ENCODE measurements around the gene CACNA1D. TPM values are rescaled to one million over a fixed set of nuclear protein-coding genes. Genes with fewer than 3 reads are reported as not detected.

The CACNA1D gene
- total RNA-seq, 1 donor from 2014 or later: 13.0 TPM

DNA sequence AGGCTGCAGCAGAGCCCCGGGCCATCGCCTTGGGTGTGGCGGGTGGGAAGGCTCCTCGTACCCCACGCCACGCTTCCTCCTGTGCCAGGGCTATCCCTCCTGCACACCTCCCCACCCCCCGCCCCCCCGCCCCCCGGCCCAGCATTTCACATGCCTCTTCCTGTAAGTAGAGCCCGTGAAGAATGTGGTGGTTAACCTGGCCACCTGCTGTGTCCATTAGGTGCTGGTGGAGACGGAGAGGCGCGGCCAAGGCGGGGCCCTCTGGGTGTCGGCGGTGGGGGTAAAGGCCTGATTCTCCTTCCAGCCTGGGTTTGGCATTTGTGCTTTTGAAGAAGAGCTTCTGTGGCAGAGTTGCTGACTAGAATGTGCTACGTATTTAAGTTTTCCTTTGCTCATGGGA lies 224.1 kb downstream of the CACNA1D start:
- ATAC-seq: no peak
- intact Hi-C loops (cut with DNase I): no loop called here
- DNase-seq (ENCODE audit: low spot score): no peak

DNA sequence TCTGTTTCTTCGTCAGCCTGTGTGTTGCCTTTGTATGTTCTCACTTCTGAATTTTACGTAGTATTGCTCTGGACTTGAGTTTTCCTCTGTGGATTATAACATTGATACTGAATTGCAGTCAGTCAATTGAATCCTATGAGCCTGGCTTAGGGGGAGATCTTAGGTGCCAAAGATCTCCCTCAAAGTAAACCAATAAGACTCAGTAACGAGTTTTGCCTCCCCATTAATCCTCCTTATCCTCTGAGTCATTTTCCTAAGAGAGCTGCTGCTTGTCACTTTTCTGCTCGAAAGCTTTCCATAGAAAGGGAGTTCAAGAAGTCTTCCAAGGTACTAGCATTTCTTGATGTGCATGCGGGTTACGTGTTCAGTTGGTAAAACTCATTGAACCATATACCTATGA lies 225.4 kb downstream of the CACNA1D start:
- ATAC-seq (no peak), DNase-seq (ENCODE audit: low spot score) (no peak)
- intact Hi-C loops (cut with DNase I): no loop called here

DNA sequence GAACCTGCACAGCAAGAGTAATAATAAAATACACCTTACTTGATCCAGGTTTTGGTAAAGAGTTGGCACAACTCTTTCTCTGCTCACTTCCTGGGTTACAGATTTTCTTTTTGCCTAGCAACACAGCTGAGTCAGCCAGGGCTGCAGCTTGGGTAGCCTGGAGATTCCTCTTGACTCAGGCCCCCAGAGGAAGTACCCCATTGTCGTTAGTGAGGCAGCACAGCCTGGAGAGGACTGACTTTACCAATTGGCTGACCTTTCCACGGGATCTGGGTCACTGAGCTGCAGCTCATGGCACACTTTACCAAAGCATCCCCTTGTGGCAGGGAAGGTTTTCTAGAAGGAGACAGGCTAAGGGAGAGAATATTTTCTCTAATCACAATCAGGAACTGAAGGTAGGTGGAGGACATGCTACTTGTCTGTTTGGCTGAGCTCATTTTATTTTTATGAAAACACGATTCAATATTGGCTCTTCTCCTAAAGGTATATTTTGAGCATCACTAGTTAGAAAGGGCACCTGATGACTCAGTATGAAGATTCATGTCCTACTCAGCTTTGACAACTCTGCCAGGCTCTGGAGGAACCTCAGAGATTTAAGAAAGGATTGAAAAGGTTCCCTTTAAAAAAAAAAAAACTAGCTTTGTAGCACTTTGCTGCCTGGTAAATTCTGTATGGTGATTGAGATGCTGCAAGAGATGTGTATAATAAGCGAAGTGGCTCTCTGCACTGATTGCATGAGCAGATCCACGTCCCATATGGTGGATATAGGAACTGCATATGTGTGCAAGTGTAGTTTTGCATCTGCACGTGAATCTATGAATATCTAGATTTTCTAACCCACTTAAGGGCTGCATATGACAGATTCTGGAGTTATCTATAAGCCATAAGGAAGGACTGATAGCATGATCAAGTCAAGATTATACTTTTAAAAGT lies 227.0 kb downstream of the CACNA1D start:
- DNase-seq (ENCODE audit: low spot score) (no peak), ATAC-seq (no peak)
- intact Hi-C loops (cut with DNase I): no loop called here

DNA sequence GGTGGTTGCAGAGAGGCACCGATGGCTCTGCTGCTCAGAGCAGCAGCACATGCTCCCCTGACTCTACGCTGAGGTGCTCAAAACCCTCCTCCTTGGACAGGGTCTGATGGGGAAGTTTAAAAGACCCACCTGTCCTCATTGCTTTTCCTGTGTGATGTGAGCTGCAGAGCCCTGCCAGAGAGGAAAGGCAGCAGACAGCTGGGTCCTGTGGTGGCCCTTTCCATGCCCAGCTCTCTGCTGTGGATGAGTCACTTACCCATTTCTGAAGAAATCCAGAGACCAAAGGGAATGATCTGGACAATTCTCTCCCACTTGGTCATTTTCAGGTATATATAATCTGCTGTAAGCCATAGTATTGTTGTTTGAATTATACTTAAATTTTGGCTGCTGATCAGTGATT lies 230.2 kb downstream of the CACNA1D start:
- DNase-seq (ENCODE audit: low spot score): no peak
- intact Hi-C loops (cut with DNase I): no loop called here
- no peak for ATAC-seq

DNA sequence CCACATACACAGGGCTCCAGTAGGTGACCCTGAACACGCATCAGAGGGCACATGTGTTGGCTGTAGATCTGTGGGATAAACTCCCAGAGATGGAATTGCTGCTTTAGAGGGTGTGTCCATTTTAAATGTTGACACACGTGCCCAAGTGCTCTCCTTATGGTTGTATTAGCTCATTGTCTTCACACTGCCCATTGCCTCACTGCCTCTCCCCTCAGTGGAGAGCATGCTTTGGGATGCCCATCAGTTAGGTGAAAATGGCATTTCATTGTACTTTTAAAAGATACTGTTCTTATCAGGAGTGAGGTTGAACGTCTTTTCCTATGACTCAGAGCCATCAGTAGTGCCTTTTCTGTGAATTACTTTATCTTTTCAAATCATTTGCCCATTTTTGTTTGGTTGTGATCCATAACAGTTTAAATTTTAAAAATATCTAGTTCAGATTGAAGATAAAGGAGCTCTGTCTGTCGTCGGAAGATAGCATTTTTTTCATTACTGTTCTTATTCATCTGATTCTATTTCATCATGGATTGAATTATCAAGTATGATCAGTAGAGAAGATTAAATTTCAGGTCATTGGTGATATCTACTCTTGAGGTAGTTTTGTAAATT lies 231.1 kb downstream of the CACNA1D start:
- ATAC-seq (no peak), DNase-seq (ENCODE audit: low spot score) (no peak)
- intact Hi-C loops (cut with DNase I): no loop called here

DNA sequence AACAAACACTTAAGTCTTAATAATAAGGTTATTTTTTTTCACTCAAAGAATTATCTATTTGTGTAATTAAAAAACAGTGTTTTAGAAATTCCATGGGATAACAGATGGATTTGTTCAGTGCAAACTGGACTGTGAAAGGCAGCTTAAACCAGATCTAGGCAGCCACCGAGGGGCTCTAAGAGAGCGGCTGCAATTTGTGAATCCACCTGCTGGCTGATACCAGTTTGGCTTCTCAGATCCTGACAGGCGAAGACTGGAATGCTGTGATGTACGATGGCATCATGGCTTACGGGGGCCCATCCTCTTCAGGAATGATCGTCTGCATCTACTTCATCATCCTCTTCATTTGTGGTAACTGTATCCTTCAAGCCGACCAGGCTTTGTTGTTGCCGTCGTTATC lies 232.2 kb downstream of the CACNA1D start:
- DNase-seq (ENCODE audit: low spot score): no peak
- no peak for ATAC-seq
- intact Hi-C loops (cut with DNase I): no loop called here

DNA sequence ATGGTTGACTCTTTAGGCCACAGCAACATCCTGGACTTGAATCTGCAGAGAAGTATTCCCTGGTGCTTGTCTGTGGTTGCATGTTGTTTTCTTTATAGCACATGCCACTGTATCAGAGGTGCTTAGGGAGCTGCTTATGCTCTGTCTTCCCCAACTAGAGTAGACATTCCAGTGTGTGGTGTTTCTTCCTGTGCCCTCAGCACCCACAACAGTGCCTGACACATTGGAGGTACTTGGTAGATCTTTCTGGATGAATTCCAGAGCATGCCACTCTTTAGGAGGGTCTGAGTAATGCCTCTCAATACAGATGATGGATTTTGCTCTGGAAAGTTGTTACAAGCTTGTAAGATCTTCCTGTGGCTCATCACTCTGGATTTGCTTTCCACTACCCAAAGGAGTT lies 234.2 kb downstream of the CACNA1D start:
- no peak for ATAC-seq
- intact Hi-C loops (cut with DNase I): no loop called here
- DNase-seq (ENCODE audit: low spot score): no peak

DNA sequence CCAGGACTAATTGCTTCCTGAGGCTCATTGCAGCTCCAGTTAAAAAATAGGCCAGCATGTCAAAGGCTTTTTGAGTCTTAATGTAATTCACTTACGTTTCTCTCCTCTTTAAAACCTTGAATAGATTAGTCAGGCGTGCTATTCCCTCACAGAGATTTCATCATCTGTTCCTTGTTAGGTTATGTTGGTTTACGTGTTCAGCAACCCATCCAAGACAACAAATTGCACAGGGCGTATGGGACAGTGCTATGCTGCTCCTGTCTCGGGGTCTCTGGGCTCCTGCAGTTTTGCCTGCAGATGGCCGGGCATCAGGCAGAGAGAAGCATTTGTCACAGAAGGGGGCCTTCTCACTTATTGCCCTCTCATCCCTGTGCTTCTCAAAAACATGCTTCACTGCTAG lies 234.7 kb downstream of the CACNA1D start:
- intact Hi-C loops (cut with DNase I): no loop called here
- DNase-seq (ENCODE audit: low spot score): no peak

DNA sequence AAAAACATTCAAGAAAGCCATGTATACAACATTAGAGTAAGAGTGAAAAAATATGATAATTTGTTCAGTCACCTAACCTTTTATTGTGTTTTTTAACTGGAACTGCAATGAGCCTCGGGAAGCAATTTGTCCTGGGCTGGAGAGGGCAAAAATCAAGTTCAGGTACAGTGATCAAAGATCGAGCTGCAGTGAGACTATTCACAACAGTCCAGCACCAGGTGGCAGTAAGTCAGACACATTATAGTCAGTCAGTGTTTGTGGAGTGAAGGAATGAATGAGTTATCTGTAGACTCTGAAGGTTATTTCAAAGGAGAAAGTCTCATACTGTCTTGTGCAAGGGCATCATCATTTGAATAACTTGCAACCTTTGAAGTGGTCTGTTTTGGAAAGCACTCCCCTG lies 235.2 kb downstream of the CACNA1D start:
- intact Hi-C loops (cut with DNase I): no loop called here
- no peak for DNase-seq (ENCODE audit: low spot score)
- no peak for ATAC-seq

More for the DNA sequence above, 234.7 kb downstream of the CACNA1D start:
- no peak for ATAC-seq

DNA sequence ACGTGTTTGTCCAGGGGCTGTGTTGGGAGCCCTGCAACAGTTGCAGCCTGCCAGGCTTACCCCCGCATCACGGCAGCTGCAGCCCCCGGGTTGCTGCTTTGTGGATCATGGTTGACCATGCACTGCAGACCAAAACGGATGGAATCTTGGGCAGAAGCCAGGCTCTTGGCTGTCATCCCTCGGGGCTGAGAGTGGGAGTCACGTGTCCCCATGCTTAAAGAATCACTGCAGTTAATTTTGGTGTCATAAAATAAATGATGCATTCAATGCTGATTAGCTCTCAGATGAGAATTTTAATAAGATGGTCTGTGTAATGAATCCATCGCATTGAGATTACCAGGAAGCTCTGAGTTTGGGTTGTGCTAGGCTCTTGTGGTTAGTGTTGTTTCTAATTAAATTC lies 236.2 kb downstream of the CACNA1D start:
- DNase-seq (ENCODE audit: low spot score) (no peak), ATAC-seq (no peak)
- intact Hi-C loops (cut with DNase I): no loop called here

DNA sequence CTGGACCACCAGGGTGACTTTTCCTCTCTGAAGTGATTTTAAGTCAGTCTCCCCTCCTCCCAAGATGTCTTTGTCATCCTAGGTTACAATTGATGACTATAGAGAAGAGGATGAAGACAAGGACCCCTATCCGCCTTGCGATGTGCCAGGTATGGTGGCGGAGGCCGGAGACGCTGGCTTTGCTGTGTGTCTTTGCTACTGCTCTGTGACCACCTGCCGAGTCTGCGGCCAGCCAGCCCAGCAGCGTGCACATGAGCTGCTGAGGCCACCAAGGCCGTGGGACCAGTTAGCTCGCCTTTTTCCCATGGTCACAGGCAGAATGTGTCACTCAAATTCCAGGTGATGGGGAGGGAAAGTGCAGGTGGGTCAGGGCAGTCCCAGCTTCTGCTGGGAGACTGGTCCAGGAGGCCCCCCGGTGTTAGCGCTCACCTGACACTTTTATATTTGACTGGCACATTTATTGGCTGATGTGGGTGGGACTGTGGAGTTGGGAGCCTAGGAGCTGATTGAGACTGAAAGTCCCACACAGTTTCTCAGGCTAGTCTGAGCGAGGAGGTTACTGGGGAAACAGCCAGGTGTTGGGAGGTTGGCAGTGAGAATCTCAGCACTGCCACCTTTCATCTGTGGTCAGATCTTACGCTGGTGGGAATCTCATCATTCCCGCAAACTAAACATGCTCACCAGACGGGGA lies 237.7 kb downstream of the CACNA1D start:
- intact Hi-C loops (cut with DNase I): no loop called here
- ATAC-seq (no peak), DNase-seq (ENCODE audit: low spot score) (no peak)

DNA sequence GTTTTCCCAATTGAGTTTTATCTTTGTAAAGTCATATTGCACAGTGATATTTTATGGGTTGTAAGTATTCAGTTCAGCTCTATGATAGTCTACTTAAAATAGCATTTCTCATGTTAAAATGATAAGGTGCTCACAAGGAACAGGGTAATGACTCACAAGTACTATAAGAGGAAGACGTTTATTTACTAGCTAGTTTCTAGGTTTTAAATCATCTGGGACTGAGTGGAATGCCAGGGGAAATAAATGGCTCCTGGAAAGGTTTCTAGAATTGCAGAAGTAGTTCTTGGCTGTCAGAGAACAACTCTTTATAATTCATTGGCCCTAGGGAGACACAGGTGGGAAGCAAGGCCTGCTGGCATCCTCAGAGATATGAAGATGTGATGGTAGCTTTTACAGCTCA lies 239.0 kb downstream of the CACNA1D start:
- intact Hi-C loops (cut with DNase I): no loop called here
- no peak for ATAC-seq

DNA sequence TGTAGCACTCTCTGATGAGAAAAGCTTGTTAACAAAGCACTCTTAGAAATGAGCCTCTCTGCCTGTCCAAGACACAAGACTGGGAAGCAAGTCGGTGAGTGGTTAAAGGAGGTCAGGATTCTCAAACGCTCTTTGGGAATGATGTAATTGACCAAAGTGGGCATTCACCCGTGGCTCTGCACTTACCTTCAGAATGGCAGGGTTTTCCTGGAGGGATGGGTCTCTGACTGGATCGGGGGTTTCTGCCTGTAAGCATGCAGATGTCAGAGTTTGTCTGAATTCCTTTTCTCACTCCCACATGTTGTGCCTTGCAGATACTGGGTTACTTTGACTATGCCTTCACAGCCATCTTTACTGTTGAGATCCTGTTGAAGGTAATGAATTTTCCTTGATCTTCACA lies 245.6 kb downstream of the CACNA1D start:
- DNase-seq (ENCODE audit: low spot score): no peak
- intact Hi-C loops (cut with DNase I): no loop called here
- ATAC-seq: no peak

More for the DNA sequence above, 239.0 kb downstream of the CACNA1D start:
- DNase-seq (ENCODE audit: low spot score): no peak

DNA sequence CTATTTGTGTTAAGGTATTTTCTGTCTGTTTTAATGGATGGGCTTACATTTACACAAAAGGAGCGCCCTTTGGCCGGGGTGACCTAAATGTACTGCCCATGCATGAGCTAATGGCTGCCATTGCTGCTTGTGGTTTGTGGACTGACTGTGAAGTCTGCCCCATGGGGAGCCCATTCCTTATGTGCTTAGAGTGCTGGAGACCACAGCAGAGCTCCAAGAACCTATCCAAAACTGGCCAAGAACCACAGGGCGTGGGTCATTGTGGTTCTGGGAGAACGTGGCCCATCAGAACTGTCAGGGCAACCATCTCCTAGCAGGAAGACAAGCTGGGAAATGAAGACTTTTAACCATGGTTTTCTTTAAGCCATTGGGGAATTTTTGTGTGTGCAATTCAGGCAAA lies 246.5 kb downstream of the CACNA1D start:
- DNase-seq (ENCODE audit: low spot score) (no peak), ATAC-seq (no peak)
- intact Hi-C loops (cut with DNase I): no loop called here

DNA sequence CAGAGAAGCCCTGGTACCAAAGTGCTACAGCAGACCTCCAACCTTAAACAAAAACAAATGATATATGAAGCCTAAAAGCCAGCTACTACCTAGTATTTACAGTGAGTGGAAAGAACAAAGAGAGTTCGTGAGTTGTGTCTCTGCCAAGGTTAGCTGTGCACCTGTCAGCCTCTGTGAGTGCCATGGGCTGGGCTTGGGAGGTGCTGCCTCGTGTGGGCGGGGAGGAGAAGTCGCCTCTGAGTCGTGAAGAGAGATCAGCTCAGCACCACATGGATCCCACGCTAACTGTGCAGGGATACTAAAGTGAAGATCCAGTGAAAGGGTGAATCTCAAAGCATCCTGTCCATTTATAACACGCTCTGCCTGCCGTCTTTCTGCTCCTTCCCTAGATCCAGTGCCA lies 249.9 kb downstream of the CACNA1D start:
- intact Hi-C loops (cut with DNase I): no loop called here
- no peak for ATAC-seq
- no peak for DNase-seq (ENCODE audit: low spot score)

DNA sequence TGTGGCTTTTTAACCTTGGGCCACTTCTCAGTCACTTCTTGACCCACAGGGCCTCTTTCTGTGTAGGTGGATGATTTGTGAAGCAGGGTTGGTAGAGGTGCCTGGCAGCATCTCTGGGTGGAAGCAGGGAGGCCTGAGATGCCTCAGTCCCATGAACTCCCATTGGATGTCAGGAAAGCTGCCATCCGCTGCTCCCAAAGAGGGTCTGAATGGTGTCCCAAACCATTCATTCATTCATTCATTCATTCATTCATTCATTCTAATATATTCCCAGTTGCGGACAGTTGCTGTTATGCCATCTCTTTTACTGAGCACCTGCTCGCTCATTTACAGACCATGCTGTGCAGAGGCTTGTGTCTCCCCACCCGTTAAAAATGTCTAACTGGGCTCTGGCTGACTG lies 253.1 kb downstream of the CACNA1D start:
- ATAC-seq (no peak), DNase-seq (ENCODE audit: low spot score) (no peak)
- intact Hi-C loops (cut with DNase I): no loop called here

DNA sequence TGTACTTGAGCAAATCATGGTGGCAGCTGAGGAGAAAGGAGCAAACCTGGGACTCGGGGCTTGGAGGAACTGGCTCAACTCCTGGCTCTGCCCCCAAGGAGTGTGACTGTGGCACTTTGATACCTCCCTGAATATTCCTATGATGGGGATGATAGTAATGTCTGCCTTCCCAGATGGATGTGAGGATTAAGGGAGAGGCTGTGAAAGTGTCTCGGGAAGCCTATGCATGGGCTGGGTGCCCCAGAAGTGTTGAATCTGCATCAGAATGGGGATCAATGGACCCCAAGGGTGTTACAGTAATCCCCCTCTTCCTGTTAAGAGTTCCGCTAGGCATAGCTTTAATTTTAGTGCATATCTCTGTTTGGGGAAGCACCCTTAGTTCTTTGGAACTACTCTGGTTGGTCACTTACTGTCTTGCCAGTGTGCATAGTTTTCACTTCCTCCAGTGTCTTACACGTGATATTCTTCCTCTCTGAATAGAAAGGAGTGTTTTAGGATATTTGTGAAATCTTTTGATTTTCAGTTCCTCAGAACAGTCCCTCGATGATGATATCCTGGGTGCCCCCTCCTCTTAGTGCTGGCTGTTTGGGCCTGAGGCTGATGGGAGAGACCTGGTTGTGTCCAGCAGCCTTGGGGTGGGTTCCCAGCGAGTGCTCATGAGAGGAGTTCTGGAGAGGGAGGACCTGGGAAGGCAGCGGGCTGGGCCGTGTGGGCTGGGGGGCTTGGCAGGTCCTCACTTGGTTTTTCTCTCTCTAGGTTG lies 254.3 kb downstream of the CACNA1D start:
- DNase-seq (ENCODE audit: low spot score) (no peak), ATAC-seq (peak; percentile 74)
- intact Hi-C loops (cut with DNase I): no loop called here

DNA sequence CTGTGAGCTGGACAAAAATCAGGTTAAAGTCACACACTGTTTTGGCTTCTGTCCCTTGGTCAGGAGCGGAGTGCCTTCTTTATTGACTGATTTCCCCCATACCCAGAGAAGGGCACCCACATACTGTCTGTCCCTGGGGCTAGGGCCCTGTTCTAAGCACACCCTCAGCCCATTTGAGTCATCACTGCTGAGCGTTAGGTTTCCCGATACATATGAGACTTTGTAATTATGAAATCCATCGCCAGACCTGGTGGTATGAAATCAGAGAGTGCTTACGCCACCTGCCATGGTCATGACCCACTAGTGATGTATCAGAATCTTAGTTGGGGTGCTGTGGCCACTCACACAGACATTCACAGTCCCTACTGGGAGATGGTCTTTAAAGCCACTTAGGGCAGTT lies 255.0 kb downstream of the CACNA1D start:
- intact Hi-C loops (cut with DNase I): no loop called here
- DNase-seq (ENCODE audit: low spot score) (no peak), ATAC-seq (no peak)

All from sciatic nerve (tissue), 2 donors.